ENCODE data around the gene ZBED1.

Gene ZBED1

DNA sequence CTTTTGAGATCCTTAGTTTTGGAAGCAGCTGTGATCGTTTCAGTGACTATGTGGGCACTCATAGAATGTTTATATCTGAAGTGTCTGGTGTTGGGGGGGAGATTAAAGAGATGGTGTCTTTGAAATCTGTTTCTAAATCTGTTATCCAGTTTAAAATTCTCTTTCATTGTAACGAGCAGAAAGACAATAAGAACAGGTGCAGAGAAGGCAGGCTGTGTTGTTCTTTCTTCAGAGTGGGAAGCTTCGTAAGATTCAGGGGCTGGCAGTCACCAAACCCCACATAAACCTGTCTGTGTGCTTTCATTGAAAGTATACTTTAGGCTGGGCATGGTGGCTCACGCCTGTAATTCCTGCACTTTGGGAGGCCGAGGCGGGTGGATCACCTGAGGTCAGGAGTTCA, 16.3 kb upstream of the ZBED1 start:
- Histone ChIP-seq H3K27ac (replicated peaks) (no peak overlapping the region), H3K4me3 (replicated peaks; ENCODE audit: insufficient read depth, low read length) (no peak overlapping the region), H3K27me3 (ENCODE audit: insufficient read depth, poor library complexity, severe bottlenecking) (no peaks in the 10 kb centered on the region)
- no peak for DNase-seq (ENCODE audit: low read depth in 1 of 2, low spot score in 1 of 2)
- no peak for TF ChIP-seq SPI1 (IDR thresholded peaks at IDR 0.05; ENCODE audit: borderline replicate concordance, low read depth)

DNA sequence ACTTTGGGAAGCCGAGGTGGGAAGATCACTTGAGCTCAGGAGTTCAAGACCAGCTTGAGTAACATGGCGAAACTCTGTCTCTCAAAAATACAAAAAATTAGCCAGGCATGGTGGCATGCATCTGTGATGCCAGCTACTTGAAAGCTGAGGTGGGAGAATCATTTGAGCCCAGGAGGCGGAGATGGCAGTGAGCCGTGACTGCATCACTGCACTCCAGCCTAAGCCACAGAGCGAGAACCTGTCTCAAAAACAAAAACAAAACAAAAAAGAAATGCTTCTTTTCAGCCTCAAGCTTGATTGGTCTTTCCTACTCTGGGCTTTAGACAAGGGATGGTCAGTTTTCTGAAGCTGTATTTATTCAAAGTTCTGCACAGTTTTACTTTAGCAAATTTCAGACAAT, 15.8 kb upstream of the ZBED1 start:
- no peaks in the 10 kb centered on the region for H3K27me3 ChIP-seq (ENCODE audit: insufficient read depth, poor library complexity, severe bottlenecking)
- DNase-seq (ENCODE audit: low read depth in 1 of 2, low spot score in 1 of 2): no peak
- H3K4me3 ChIP-seq (replicated peaks; ENCODE audit: insufficient read depth, low read length): no peak overlapping the region
- H3K27ac ChIP-seq (replicated peaks): no peak overlapping the region
- TF ChIP-seq POLR2AphosphoS5 (IDR thresholded peaks at IDR 0.05; ENCODE audit: low read depth) (no peak), GABPA (IDR thresholded peaks at IDR 0.05; ENCODE audit: low read depth) (no peak), SPI1 (IDR thresholded peaks at IDR 0.05; ENCODE audit: borderline replicate concordance, low read depth) (no peak)
- TF ChIP-seq, protein P1, sequence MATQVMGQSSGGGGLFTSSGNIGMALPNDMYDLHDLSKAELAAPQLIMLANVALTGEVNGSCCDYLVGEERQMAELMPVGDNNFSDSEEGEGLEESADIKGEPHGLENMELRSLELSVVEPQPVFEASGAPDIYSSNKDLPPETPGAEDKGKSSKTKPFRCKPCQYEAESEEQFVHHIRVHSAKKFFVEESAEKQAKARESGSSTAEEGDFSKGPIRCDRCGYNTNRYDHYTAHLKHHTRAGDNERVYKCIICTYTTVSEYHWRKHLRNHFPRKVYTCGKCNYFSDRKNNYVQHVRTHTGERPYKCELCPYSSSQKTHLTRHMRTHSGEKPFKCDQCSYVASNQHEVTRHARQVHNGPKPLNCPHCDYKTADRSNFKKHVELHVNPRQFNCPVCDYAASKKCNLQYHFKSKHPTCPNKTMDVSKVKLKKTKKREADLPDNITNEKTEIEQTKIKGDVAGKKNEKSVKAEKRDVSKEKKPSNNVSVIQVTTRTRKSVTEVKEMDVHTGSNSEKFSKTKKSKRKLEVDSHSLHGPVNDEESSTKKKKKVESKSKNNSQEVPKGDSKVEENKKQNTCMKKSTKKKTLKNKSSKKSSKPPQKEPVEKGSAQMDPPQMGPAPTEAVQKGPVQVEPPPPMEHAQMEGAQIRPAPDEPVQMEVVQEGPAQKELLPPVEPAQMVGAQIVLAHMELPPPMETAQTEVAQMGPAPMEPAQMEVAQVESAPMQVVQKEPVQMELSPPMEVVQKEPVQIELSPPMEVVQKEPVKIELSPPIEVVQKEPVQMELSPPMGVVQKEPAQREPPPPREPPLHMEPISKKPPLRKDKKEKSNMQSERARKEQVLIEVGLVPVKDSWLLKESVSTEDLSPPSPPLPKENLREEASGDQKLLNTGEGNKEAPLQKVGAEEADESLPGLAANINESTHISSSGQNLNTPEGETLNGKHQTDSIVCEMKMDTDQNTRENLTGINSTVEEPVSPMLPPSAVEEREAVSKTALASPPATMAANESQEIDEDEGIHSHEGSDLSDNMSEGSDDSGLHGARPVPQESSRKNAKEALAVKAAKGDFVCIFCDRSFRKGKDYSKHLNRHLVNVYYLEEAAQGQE (IDR thresholded peaks at IDR 0.05; ENCODE audit: insufficient replicate concordance, low read depth): no peak
- TF ChIP-seq, protein P2, sequence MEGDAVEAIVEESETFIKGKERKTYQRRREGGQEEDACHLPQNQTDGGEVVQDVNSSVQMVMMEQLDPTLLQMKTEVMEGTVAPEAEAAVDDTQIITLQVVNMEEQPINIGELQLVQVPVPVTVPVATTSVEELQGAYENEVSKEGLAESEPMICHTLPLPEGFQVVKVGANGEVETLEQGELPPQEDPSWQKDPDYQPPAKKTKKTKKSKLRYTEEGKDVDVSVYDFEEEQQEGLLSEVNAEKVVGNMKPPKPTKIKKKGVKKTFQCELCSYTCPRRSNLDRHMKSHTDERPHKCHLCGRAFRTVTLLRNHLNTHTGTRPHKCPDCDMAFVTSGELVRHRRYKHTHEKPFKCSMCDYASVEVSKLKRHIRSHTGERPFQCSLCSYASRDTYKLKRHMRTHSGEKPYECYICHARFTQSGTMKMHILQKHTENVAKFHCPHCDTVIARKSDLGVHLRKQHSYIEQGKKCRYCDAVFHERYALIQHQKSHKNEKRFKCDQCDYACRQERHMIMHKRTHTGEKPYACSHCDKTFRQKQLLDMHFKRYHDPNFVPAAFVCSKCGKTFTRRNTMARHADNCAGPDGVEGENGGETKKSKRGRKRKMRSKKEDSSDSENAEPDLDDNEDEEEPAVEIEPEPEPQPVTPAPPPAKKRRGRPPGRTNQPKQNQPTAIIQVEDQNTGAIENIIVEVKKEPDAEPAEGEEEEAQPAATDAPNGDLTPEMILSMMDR (IDR thresholded peaks at IDR 0.05; ENCODE audit: insufficient read depth, low read length): no peak

DNA sequence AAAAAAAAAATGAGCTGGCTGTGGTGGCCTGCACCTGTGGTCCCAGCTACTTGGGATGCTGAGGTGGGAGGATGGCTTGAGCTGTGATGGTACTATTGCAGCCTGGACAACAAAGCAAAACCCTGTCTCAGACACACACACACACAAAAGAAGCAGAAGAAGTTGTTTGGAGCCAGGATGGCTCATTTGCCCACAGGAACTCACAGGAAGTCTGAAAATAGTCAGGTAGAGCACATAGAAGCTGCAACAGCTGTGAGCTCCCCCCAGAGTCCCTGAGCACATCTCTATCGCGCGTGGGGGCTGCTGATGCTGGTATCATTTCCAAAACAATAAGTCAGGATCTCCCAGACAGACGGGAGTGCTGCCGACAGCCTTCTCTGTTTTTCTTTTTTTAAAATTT, 13.4 kb upstream of the ZBED1 start:
- TF ChIP-seq SPI1 (IDR thresholded peaks at IDR 0.05; ENCODE audit: borderline replicate concordance, low read depth) (no peak), GABPA (IDR thresholded peaks at IDR 0.05; ENCODE audit: low read depth) (no peak), POLR2AphosphoS5 (IDR thresholded peaks at IDR 0.05; ENCODE audit: low read depth) (no peak)
- TF ChIP-seq, protein P1 (IDR thresholded peaks at IDR 0.05; ENCODE audit: insufficient replicate concordance, low read depth): no peak
- TF ChIP-seq, protein P2 (IDR thresholded peaks at IDR 0.05; ENCODE audit: insufficient read depth, low read length): no peak
- DNase-seq (ENCODE audit: low read depth in 1 of 2, low spot score in 1 of 2): no peak
- Histone ChIP-seq H3K27ac (replicated peaks) (no peak overlapping the region), H3K27me3 (ENCODE audit: insufficient read depth, poor library complexity, severe bottlenecking) (no peaks in the 10 kb centered on the region), H3K4me3 (replicated peaks; ENCODE audit: insufficient read depth, low read length) (no peak overlapping the region)

DNA sequence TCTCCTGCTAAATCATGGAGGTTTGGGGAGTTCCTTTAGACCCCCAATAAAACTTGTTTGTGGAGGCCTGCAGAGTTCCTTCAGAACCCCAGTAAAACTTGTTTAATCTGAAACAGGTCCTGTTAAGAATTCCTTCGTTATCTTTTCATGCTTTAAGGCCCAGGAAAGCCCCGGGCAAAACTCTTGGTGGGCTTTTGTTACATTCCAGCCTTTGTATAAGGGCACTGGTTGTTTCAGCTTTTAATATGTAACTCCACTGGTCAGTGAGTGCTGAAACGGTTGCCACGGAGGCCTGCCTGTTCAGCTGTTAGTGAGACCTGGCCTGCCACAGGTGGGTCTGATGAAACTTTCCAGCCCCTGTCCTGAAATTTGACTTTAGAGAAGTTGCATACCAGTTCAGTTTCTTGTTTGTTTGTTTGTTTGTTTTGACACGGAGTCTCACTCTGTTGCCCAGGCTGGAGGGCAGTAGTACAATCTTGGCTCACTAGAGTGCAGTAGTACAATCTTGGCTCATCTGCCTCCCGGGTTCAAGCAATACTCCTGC, 12.4 kb upstream of the ZBED1 start:
- Histone ChIP-seq H3K27me3 (ENCODE audit: insufficient read depth, poor library complexity, severe bottlenecking) (no peaks in the 10 kb centered on the region), H3K27ac (replicated peaks) (no peak overlapping the region), H3K4me3 (replicated peaks; ENCODE audit: insufficient read depth, low read length) (no peak overlapping the region)
- TF ChIP-seq, protein P2 (IDR thresholded peaks at IDR 0.05; ENCODE audit: insufficient read depth, low read length): no peak
- TF ChIP-seq SPI1 (IDR thresholded peaks at IDR 0.05; ENCODE audit: borderline replicate concordance, low read depth) (no peak), GABPA (IDR thresholded peaks at IDR 0.05; ENCODE audit: low read depth) (no peak), POLR2AphosphoS5 (IDR thresholded peaks at IDR 0.05; ENCODE audit: low read depth) (no peak)
- TF ChIP-seq, protein P1 (IDR thresholded peaks at IDR 0.05; ENCODE audit: insufficient replicate concordance, low read depth): no peak
- DNase-seq (ENCODE audit: low read depth in 1 of 2, low spot score in 1 of 2): no peak
